Subcutaneous abdominal adipose tissue (tissue), 5 donors: ENCODE results near the gene C2orf74.
A peak's percentile ranks its signal among the peaks of the same experiment; 100 is the strongest.

Source experiments
- H3K27ac ChIP-seq: one replicate; pipeline ENCODE4 v1.7.0; 2013; ENCODE audit warnings: low read depth, mild to moderate bottlenecking, inconsistent platforms, low read length, moderate library complexity
- H3K27me3 ChIP-seq, 5 donors: one replicate each; pipeline ENCODE4 v1.7.0; 2013; ENCODE audit warnings: low read length in 5 of 5, inconsistent platforms in 1 of 5; ENCODE audit not compliant: control insufficient read depth in 5 of 5, insufficient read depth in 4 of 5
- H3K36me3 ChIP-seq, 5 donors: one replicate each; pipeline ENCODE4 v1.7.0; 2013; ENCODE audit warnings: low read length in 5 of 5; ENCODE audit not compliant: control insufficient read depth in 5 of 5, insufficient read depth in 5 of 5
- H3K4me1 ChIP-seq, 5 donors: one replicate each; pipeline ENCODE4 v1.7.0; 2013; ENCODE audit warnings: low read length in 5 of 5, mild to moderate bottlenecking in 3 of 5, moderate library complexity in 1 of 5; ENCODE audit not compliant: control insufficient read depth in 5 of 5, insufficient read depth in 5 of 5
- H3K4me3 ChIP-seq, 5 donors: one replicate each; pipeline ENCODE4 v1.7.0; 2013; ENCODE audit warnings: low read length in 5 of 5, low read depth in 1 of 5
- H3K9ac ChIP-seq, 5 donors: one replicate each; pipeline ENCODE4 v1.7.0; 2013; ENCODE audit warnings: low read length in 5 of 5, mild to moderate bottlenecking in 4 of 5, moderate library complexity in 3 of 5
- H3K9me3 ChIP-seq, 5 donors: one replicate each; pipeline ENCODE4 v1.7.0; 2013; ENCODE audit warnings: low read length in 5 of 5; ENCODE audit not compliant: control insufficient read depth in 5 of 5
- donor health status: healthy.
- donor health status: healthy.
- donor health status: healthy.
- donor health status: healthy.
- donor health status: healthy.

Gene C2orf74

DNA sequence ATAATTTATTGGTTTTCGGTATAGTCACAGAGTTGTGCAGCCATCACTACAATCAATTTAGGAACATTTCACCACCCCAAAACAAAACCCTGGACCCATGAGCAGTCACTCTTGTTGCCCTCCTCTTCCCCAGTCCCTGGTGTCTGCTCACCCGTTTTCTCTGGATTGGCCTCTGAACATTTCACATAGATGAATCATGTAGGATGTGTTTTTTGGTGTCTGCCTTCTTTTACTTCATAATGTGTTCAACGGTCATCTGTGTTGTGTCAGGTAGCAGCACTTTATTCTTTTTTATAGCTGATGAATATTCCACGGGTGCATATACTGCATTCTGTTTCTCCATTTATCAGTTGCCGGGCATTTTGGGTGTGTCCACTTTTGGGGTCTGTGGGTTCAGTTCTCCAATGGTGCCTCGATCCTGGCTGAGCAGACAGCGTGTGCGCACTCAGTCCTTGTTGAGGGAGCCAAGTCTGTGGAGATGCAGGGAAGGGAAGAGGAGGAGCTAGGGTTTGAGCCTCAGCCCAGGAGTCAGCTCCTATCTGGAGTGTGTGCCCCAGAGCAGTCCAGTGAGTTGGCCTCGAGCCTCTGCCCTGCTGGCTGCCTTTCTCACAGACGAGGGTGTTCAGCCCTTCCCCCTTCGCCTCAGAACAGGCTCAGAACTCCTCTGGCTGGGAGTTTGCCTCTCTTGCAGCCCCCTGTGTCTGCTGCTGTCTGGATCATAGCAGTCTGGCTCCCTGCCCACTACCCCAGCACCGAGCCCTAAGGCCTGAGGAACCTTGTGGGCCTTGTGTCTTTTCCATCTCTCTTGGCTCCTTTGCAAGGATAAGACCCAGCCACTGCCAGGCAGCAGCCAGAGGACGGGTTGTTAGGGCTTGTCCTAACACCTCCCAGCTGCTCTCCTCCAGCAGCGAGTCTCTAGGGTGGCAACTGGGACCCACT lies 18.0 kb downstream of the C2orf74 start:
- Histone ChIP-seq H3K36me3 (peaks cover 14 to 52% (median 42%) of the 10 kb centered on the region in 5 donors), H3K27me3 (no peaks in the 10 kb centered on the region), H3K4me3 (peak overlapping the region; percentile 13 to 80 (median 32)), H3K9me3 (no peaks in the 10 kb centered on the region), H3K9ac (peak overlapping the region in 3 of 5 donors; percentile 15 to 73 (median 70)), H3K27ac (peak overlapping the region; percentile 100), H3K4me1 (peaks cover 15 to 60% (median 56%) of the 10 kb centered on the region in 5 donors)

DNA sequence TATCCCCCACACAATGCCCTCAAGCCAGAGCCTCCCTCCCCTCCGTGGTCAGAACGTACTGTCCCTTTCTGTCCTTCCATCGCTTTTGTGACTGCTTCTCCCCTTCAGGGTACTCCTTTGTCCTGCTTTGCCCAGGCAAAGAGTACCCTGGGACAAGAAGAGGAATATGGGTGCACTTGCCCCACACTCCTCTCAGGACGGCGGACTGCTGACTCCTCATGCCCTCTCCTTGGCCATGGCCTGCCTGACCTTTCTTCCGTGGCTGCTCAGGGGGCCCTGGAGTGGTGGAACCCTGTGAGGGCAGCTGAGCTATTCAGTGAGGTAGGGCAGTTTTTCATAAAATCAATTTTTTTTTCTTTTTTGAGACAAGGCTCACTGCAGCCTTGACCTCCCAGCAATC lies 18.7 kb downstream of the C2orf74 start:
- Histone ChIP-seq H3K4me1 (peaks cover 15 to 60% (median 56%) of the 10 kb centered on the region in 5 donors), H3K9me3 (no peaks in the 10 kb centered on the region), H3K27me3 (no peaks in the 10 kb centered on the region), H3K4me3 (peak overlapping the region; percentile 6 to 56 (median 23)), H3K27ac (peak overlapping the region; percentile 100), H3K36me3 (peaks cover 21 to 60% (median 49%) of the 10 kb centered on the region in 5 donors), H3K9ac (peak overlapping the region in 3 of 5 donors; percentile 15 to 73 (median 70))

DNA sequence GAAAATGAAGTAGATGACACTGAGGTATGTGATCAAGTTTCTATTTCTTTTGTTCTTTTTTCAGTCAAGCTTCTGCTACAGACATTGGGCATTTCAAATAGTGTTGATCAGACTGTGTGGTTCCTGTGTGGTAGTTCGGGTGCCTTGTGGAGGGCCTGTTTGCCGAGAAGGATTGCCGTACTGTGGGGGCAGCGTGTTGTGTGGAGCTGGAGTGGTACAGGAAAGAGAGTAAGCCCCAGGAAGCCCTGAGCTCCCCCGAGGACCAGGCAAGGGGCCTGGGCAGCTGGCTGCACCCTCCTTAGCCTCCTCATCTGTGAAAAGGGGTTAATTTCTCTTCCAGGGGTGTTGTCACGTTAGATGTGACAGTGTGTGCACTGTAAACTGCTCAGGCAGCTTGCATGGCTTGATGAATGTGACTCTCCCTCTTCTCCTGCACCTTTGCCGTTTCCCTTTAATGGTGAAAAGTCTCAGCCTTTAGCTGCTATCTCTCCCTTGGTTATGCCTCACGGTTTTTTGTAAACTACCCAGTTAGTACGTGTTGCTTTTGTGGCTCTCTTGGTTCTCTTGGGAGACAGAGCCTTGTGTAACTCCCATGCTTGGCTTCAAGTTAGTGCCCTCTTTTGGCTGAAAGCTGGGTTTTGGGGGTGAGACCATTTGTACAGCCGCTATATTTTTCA lies 19.5 kb downstream of the C2orf74 start:
- Histone ChIP-seq H3K36me3 (peaks cover 29 to 68% (median 57%) of the 10 kb centered on the region in 5 donors), H3K27me3 (no peaks in the 10 kb centered on the region), H3K9me3 (no peaks in the 10 kb centered on the region), H3K27ac (peak overlapping the region; percentile 100), H3K9ac (peak overlapping the region in 4 of 5 donors; percentile 22 to 62 (median 50)), H3K4me1 (peaks cover 15 to 55% (median 50%) of the 10 kb centered on the region in 5 donors), H3K4me3 (peak overlapping the region in 3 of 5 donors; percentile 35 to 51 (median 40))

DNA sequence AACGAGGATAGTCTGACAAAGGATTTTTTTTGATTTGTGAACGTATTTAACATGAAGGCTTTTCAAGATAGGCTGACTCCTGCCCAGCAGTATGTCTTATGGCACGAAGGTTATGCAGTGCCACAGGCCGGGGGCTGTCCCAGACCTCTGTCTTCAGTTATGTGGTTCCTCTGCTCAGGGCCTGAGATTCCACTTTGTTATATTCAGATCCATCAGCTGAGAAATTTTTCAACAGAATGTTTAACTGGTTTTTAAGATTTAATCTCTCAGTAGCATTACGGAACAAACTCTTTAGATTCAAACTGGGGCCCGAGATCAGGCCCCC lies 20.0 kb downstream of the C2orf74 start:
- H3K9ac ChIP-seq = peak overlapping the region in 3 of 5 donors; percentile 44 to 62 (median 57)
- peak overlapping the region; percentile 100 for H3K27ac ChIP-seq
- no peaks in the 10 kb centered on the region for H3K9me3 ChIP-seq
- no peaks in the 10 kb centered on the region for H3K27me3 ChIP-seq
- no peak overlapping the region for H3K4me3 ChIP-seq
- peaks cover 34 to 73% (median 62%) of the 10 kb centered on the region in 5 donors for H3K36me3 ChIP-seq
- H3K4me1 ChIP-seq = peaks cover 15 to 50% (median 49%) of the 10 kb centered on the region in 5 donors

DNA sequence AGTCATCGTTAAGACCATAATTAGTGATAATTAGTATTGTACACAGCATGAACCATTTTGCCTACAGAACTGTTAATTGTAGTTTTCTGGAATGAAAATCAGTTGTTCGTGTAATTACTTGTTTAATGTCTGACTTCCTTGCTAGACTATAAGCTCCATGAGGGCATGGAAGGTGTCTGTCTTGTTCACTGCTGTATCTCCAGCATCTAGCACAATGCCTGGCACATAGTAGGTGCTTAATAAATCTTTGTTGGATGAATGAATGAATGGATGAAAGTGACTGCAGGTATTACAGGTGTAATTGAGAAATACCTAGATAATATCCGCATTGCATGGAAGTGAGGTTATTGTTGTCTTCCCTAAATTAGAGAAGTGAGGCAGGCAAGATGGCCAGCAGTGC lies 21.8 kb downstream of the C2orf74 start:
- H3K27me3 ChIP-seq = no peaks in the 10 kb centered on the region
- H3K9me3 ChIP-seq = no peaks in the 10 kb centered on the region
- H3K4me1 ChIP-seq = peaks cover 11 to 39% (median 38%) of the 10 kb centered on the region in 5 donors
- no peak overlapping the region for H3K4me3 ChIP-seq
- H3K36me3 ChIP-seq = peaks cover 51 to 90% (median 80%) of the 10 kb centered on the region in 5 donors
- no peak overlapping the region for H3K9ac ChIP-seq
- H3K27ac ChIP-seq = no peak overlapping the region

DNA sequence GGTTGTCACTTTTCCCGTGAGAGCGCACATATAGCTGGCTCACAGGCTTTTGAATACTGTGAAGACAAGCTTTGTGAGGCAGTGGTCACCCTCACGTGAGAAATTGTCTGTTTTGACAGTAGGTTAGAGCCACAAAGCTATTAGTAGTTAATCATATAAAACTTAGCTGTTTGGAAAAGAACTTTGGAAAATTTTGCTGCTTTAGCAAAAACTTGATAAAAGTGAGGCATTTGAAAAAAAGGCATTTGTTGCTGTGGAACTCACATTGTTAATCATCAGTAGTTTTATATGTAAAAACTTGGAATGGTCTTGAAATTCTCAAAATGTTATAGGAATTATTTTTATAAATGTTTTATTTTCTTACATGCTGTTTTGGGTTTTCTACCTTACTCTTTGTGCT lies 22.3 kb downstream of the C2orf74 start:
- H3K4me1 ChIP-seq = peaks cover 9 to 35% (median 34%) of the 10 kb centered on the region in 5 donors
- H3K9me3 ChIP-seq = no peaks in the 10 kb centered on the region
- H3K36me3 ChIP-seq = peaks cover 54 to 90% (median 79%) of the 10 kb centered on the region in 5 donors
- H3K9ac ChIP-seq = no peak overlapping the region
- no peak overlapping the region for H3K4me3 ChIP-seq
- no peaks in the 10 kb centered on the region for H3K27me3 ChIP-seq
- H3K27ac ChIP-seq = no peak overlapping the region

DNA sequence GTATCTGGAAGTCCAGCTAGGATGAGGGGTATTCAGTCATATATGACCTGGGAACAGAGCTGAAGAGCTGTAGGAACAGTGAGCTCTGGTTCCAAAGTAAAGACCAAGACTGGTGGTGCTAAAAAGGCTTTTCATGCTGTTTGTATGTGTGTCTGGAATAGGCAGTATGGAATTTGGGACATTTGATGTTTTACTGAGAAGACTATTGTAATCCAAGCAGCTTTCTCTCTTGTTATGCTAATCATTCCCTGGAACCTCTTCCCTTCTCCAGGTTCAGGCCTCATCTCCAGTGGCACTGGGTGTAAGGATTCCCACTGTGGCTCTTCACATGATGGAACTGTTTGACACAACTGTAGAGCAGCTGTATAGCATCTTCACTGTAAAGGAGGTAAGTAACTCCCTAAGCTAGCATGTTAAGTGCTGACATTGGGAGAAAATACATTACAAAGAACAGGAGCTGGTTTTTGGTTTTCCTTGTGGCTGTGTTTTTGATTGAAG lies 23.3 kb downstream of the C2orf74 start:
- Histone ChIP-seq H3K27ac (no peak overlapping the region), H3K27me3 (no peaks in the 10 kb centered on the region), H3K9ac (peak overlapping the region in 1 of 5 donors; percentile 40), H3K4me1 (peaks cover 6 to 25% (median 24%) of the 10 kb centered on the region in 5 donors), H3K9me3 (no peaks in the 10 kb centered on the region), H3K4me3 (no peak overlapping the region), H3K36me3 (peaks cover 62 to 95% (median 87%) of the 10 kb centered on the region in 5 donors)

DNA sequence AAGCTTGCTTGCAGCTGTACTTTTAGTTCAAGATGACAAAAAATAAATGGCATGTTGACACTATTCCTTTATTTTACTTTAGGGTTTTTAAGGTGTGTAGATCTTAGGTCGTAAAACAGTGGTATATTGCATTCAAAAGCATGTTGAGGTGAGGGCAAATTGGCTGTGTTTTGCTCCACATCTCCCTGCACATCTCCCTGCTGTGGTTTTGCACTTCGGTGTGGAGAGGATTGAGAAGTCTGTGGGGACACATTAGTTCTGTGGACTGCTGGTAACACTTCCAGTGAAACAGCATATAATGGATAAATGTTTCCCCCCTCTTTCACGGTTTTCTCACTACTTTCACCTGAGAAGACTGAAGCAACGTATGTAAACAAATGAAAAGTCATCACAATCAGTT lies 25.1 kb downstream of the C2orf74 start:
- H3K27me3 ChIP-seq = no peaks in the 10 kb centered on the region
- no peak overlapping the region for H3K9ac ChIP-seq
- H3K36me3 ChIP-seq = peaks cover 65 to 89% (median 83%) of the 10 kb centered on the region in 5 donors
- H3K4me3 ChIP-seq = no peak overlapping the region
- peaks cover 0 to 6% (median 5%) of the 10 kb centered on the region in 5 donors for H3K4me1 ChIP-seq
- H3K27ac ChIP-seq = no peak overlapping the region
- no peaks in the 10 kb centered on the region for H3K9me3 ChIP-seq

DNA sequence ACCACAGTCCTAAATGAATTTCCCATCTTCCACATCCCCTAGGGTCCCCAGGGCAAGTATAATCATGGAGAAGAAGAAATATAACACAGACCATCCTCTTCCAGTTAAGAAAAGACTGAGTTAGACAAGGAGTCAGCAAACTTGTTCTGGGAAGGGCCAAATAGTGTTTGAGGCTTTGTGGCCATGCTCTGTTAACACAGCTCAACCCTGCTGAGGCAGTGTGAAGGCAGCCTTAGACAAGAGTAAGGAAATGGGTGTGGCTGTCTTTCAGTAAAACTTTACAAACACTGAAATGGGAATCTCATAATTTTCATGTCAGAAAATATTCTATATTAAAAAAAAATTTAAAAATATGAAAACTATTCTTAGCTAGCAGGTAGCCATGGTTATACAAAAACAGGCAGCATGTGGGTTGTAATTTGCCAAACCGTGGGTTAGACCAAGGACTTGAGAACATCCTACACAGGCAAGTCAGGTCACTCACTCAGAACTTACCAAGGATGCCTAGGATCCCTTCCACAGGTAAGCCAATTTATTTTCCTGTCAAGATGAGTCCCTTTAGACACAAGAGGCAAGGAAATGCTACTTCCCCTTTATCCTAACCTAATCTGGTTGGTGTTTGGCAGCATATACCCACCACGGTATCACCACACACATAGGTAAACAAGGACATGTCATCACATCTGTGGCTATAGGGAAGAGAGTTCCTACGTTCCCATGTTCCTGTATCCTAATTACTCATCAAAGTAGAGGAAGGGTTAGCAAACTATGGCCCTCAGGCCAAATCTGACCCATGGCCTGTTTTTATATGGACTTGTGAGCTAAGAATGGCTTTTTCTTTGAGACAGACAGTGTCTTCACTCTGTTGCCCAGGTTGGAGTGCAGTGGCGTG lies 31.9 kb downstream of the C2orf74 start:
- Histone ChIP-seq H3K9me3 (no peaks in the 10 kb centered on the region), H3K36me3 (peaks cover 13 to 45% (median 28%) of the 10 kb centered on the region in 5 donors), H3K4me3 (no peak overlapping the region), H3K9ac (no peak overlapping the region), H3K4me1 (peaks cover 0 to 11% (median 7%) of the 10 kb centered on the region in 5 donors), H3K27ac (peak overlapping the region; percentile 3), H3K27me3 (no peaks in the 10 kb centered on the region)
